SK-N-SH treated with all-trans-retinoic acid at 6 μM for 48 hours (cell line): Measurements from ENCODE around the gene PAXX.

Experiments
- ISL1 ChIP-seq: fragments of 250-450 bp; sonication (Bioruptor Pico); IDR thresholded peaks from 2 replicates; pipeline ENCODE4 v2.1.2; 2022; ENCODE audit warnings: mild to moderate bottlenecking, moderate library complexity
- POU6F1 ChIP-seq: fragments of 250-450 bp; sonication (Bioruptor Pico); IDR thresholded peaks from 2 replicates; pipeline ENCODE4 v1.8.0; 2021; ENCODE audit warnings: low read depth, mild to moderate bottlenecking, moderate library complexity, borderline replicate concordance
- PPARA ChIP-seq: fragments of 250-450 bp; sonication (Bioruptor Pico); IDR thresholded peaks from 2 replicates; pipeline ENCODE4 v1.5.0; 2020; ENCODE audit warnings: mild to moderate bottlenecking, borderline replicate concordance
- RARB ChIP-seq: fragments of 250-450 bp; sonication (Bioruptor Pico); IDR thresholded peaks from 2 replicates; pipeline ENCODE4 v1.8.0; 2021; ENCODE audit warnings: mild to moderate bottlenecking, moderate library complexity
- ZC3H10 ChIP-seq: fragments of 250-450 bp; sonication (Bioruptor Pico); IDR thresholded peaks from 2 replicates; pipeline ENCODE4 v1.5.1; 2021; ENCODE audit warnings: mild to moderate bottlenecking, moderate library complexity
- ZFP3 ChIP-seq: fragments of 250-450 bp; sonication (Bioruptor Pico); IDR thresholded peaks from 2 replicates; pipeline ENCODE4 v1.5.0; 2020; ENCODE audit warnings: mild to moderate bottlenecking, moderate library complexity
- ZNF70 ChIP-seq: fragments of 450-650 bp; formaldehyde crosslinking; IDR thresholded peaks from 2 replicates; pipeline ENCODE4 v1.5.0; 2020; ENCODE audit warnings: mild to moderate bottlenecking, moderate library complexity
- TF ChIP-seq, protein P1 (sequence below): fragments of 250-450 bp; sonication (Bioruptor Pico); IDR thresholded peaks from 2 replicates; pipeline ENCODE4 v1.8.0; 2020; ENCODE audit warnings: mild to moderate bottlenecking, moderate library complexity, borderline replicate concordance
- TF ChIP-seq, protein P2 (sequence below): fragments of 250-450 bp; sonication (Bioruptor Pico); IDR thresholded peaks from 2 replicates; pipeline ENCODE4 v1.5.1; 2020; ENCODE audit warnings: low read depth, mild to moderate bottlenecking, moderate library complexity

GRCh38 chr9:136970361-136970760, 21.9 kb upstream of the PAXX start:
- no peak for TF ChIP-seq ZFP3
- no peak for TF ChIP-seq PPARA (CRISPR knock-in tag)
- TF ChIP-seq, protein P1, sequence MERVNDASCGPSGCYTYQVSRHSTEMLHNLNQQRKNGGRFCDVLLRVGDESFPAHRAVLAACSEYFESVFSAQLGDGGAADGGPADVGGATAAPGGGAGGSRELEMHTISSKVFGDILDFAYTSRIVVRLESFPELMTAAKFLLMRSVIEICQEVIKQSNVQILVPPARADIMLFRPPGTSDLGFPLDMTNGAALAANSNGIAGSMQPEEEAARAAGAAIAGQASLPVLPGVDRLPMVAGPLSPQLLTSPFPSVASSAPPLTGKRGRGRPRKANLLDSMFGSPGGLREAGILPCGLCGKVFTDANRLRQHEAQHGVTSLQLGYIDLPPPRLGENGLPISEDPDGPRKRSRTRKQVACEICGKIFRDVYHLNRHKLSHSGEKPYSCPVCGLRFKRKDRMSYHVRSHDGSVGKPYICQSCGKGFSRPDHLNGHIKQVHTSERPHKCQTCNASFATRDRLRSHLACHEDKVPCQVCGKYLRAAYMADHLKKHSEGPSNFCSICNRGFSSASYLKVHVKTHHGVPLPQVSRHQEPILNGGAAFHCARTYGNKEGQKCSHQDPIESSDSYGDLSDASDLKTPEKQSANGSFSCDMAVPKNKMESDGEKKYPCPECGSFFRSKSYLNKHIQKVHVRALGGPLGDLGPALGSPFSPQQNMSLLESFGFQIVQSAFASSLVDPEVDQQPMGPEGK (CRISPR knock-in tag): no peak
- no peak for TF ChIP-seq ZNF70 (CRISPR knock-in tag)
- no peak for TF ChIP-seq POU6F1 (CRISPR knock-in tag)
- TF ChIP-seq, protein P2, sequence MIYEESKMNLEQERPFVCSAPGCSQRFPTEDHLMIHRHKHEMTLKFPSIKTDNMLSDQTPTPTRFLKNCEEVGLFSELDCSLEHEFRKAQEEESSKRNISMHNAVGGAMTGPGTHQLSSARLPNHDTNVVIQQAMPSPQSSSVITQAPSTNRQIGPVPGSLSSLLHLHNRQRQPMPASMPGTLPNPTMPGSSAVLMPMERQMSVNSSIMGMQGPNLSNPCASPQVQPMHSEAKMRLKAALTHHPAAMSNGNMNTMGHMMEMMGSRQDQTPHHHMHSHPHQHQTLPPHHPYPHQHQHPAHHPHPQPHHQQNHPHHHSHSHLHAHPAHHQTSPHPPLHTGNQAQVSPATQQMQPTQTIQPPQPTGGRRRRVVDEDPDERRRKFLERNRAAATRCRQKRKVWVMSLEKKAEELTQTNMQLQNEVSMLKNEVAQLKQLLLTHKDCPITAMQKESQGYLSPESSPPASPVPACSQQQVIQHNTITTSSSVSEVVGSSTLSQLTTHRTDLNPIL: no peak
- TF ChIP-seq ISL1: no peak
- no peak for TF ChIP-seq RARB
- TF ChIP-seq ZC3H10: no peak
